Trophoblast cell (in vitro differentiated cells and primary cell): ENCODE data around the gene ARG1.

Experiments used
- DNase-seq, 2 donors: peaks; one replicate each; pipeline ENCODE4 v3.0.0-alpha.2; 2016
- H2AFZ ChIP-seq: 2 replicates; pipeline ENCODE4 v1.6.1; 2013; ENCODE audit warnings: low read length, moderate library complexity, mild to moderate bottlenecking; ENCODE audit not compliant: insufficient read depth, poor library complexity
- H2AK5ac ChIP-seq: 2 replicates; pipeline ENCODE4 v1.6.1; 2013; ENCODE audit warnings: mild to moderate bottlenecking, low read length
- H2BK120ac ChIP-seq: 2 replicates; pipeline ENCODE4 v1.6.1; 2013; ENCODE audit warnings: low read length, mild to moderate bottlenecking, moderate library complexity; ENCODE audit not compliant: insufficient read depth, poor library complexity
- H2BK12ac ChIP-seq: 2 replicates; pipeline ENCODE4 v1.6.1; 2013; ENCODE audit warnings: mild to moderate bottlenecking, low read length, moderate library complexity
- H2BK5ac ChIP-seq: 2 replicates; pipeline ENCODE4 v1.6.1; 2013; ENCODE audit warnings: low read length, low read depth, moderate library complexity, mild to moderate bottlenecking; ENCODE audit not compliant: poor library complexity
- H3K14ac ChIP-seq: 2 replicates; pipeline ENCODE4 v1.6.1; 2013; ENCODE audit warnings: mild to moderate bottlenecking, low read length
- H3K18ac ChIP-seq: 2 replicates; pipeline ENCODE4 v1.6.1; 2013; ENCODE audit warnings: mild to moderate bottlenecking, low read length
- H3K23ac ChIP-seq: 2 replicates; pipeline ENCODE4 v1.6.1; 2013; ENCODE audit warnings: low read length
- H3K27ac ChIP-seq: 2 replicates; pipeline ENCODE4 v1.5.1; 2013; ENCODE audit warnings: low read depth, mild to moderate bottlenecking, inconsistent platforms, low read length, moderate library complexity
- H3K27me3 ChIP-seq: 2 replicates; pipeline ENCODE4 v1.6.1; 2013; ENCODE audit warnings: inconsistent platforms, mild to moderate bottlenecking, low read length, moderate library complexity; ENCODE audit not compliant: insufficient read depth
- H3K36me3 ChIP-seq, 2 experiments: 1 replicate in 1 of 2; 2 replicates in 1 of 2; pipeline ENCODE4 v1.6.1; 2013; ENCODE audit warnings: low read length in 2 of 2, mild to moderate bottlenecking in 2 of 2, moderate library complexity in 1 of 2; ENCODE audit not compliant: insufficient read depth in 2 of 2, control insufficient read depth in 1 of 2
- H3K4ac ChIP-seq: 2 replicates; pipeline ENCODE4 v1.6.1; 2013; ENCODE audit warnings: low read depth, mild to moderate bottlenecking, low read length, moderate library complexity
- H3K4me1 ChIP-seq, 2 experiments: 1 replicate in 1 of 2; 2 replicates in 1 of 2; pipeline ENCODE4 v1.6.1; 2013; ENCODE audit warnings: low read length in 2 of 2, mild to moderate bottlenecking in 2 of 2, moderate library complexity in 1 of 2; ENCODE audit not compliant: insufficient read depth in 2 of 2, control insufficient read depth in 1 of 2
- H3K4me2 ChIP-seq: 2 replicates; pipeline ENCODE4 v1.6.1; 2013; ENCODE audit warnings: inconsistent platforms, mild to moderate bottlenecking, low read length, moderate library complexity
- H3K4me3 ChIP-seq: 2 replicates; pipeline ENCODE4 v1.5.1; 2013; ENCODE audit warnings: mild to moderate bottlenecking, low read depth, low read length, inconsistent platforms
- H3K79me1 ChIP-seq: one replicate; pipeline ENCODE4 v1.6.1; 2013; ENCODE audit warnings: low read length
- H3K79me2 ChIP-seq: 2 replicates; pipeline ENCODE4 v1.6.1; 2013; ENCODE audit warnings: low read length, mild to moderate bottlenecking; ENCODE audit not compliant: control insufficient read depth, insufficient read depth, poor library complexity
- H3K9ac ChIP-seq: 2 replicates; pipeline ENCODE4 v1.6.1; 2013; ENCODE audit warnings: mild to moderate bottlenecking, low read length
- H3K9me3 ChIP-seq: 2 replicates; pipeline ENCODE4 v1.6.1; 2013; ENCODE audit warnings: low read depth, mild to moderate bottlenecking, control low read depth, inconsistent platforms, low read length; ENCODE audit not compliant: insufficient read depth
- H4K12ac ChIP-seq: 2 replicates; pipeline ENCODE4 v1.6.1; 2013; ENCODE audit warnings: low read depth, mild to moderate bottlenecking, low read length, moderate library complexity
- H4K8ac ChIP-seq: 2 replicates; pipeline ENCODE4 v1.6.1; 2013; ENCODE audit warnings: low read depth, mild to moderate bottlenecking, low read length, moderate library complexity
- H4K91ac ChIP-seq: one replicate; pipeline ENCODE4 v1.6.1; 2013; ENCODE audit warnings: low read depth, mild to moderate bottlenecking, low read length, moderate library complexity
- WGBS: extraction: QIAGEN DNeasy Blood & Tissue Kit; methylation state at CpG from one replicate; pipeline ENCODE4 v1.1.7; 2013; ENCODE audit warnings: missing lambda C conversion rate; ENCODE audit not compliant: insufficient read length, insufficient coverage; ENCODE audit errors: extremely low coverage; 5-methylcytosine and 5-hydroxymethylcytosine counted together

ARG1 gene

DNA sequence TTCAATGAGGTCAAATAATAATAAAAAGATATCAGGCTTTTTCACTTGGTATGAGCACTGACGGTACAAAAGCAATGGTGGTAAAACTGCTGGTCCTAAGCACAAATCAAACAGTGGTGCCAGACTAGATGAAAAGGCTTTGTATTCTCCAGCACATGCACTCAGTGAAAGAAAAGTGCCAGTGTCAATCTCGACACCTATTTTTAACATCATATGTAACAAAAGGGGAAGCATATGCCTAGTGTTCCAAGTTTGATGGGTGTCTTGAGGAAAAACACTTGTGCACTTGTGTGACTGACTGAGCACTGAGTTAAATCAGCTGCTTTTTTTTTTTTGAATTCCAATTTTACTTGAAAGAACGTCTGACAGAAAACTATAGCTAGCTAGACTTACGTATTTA, 27.7 kb downstream of the ARG1 start:
- DNase-seq: no peak
- no peaks in the 10 kb centered on the region for H3K79me2 ChIP-seq
- H3K14ac ChIP-seq: no peak overlapping the region
- no peak overlapping the region for H4K8ac ChIP-seq
- no peak overlapping the region for H2AK5ac ChIP-seq
- H3K9ac ChIP-seq: no peak overlapping the region
- H4K91ac ChIP-seq: no peak overlapping the region
- H4K12ac ChIP-seq: no peak overlapping the region
- no peak overlapping the region for H3K4me3 ChIP-seq
- no peak overlapping the region for H2BK12ac ChIP-seq
- H2BK5ac ChIP-seq: no peak overlapping the region
- no peak overlapping the region for H3K23ac ChIP-seq
- H3K4me1 ChIP-seq: no peaks in the 10 kb centered on the region
- WGBS: no CpG with 5 or more reads among the region's 4 CpGs
- H3K27ac ChIP-seq: no peak overlapping the region
- no peak overlapping the region for H3K18ac ChIP-seq
- no peaks in the 10 kb centered on the region for H3K9me3 ChIP-seq
- H2AFZ ChIP-seq: no peak overlapping the region
- no peaks in the 10 kb centered on the region for H3K27me3 ChIP-seq
- peaks cover 11 to 19% of the 10 kb centered on the region in 2 experiments for H3K36me3 ChIP-seq
- H3K4me2 ChIP-seq: no peak overlapping the region
- no peak overlapping the region for H3K4ac ChIP-seq
- no peaks in the 10 kb centered on the region for H3K79me1 ChIP-seq
- H2BK120ac ChIP-seq: no peak overlapping the region

DNA sequence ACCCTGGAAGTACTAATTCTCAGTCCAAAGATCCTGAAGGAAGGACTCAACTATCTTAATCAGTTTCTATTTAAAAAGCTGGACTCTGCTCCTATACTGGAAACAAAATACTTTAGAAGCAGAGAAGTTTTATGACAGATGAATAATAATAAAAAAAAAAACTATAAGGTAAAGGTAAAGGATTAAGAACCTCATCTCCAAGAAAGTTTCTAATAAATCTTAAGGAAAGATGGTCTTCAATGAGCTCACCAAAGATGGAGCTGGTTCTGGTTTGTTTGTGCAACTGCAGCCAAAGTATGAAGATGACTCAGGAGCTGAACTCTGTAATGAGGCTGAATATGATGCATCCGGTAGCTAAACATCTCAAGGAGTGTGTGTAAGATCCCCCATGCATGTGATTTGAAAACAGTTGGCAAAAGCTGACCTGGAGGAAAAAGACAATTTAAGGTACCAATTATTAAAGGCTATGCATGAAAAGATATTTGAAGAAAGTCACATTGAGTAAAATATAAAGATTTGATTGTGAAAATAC, 29.8 kb downstream of the ARG1 start:
- H3K9me3 ChIP-seq: no peaks in the 10 kb centered on the region
- no peak overlapping the region for H3K23ac ChIP-seq
- H3K27me3 ChIP-seq: no peaks in the 10 kb centered on the region
- H3K9ac ChIP-seq: no peak overlapping the region
- no peak overlapping the region for H2BK12ac ChIP-seq
- WGBS: no CpG with 5 or more reads among the region's 1 CpG
- no peak overlapping the region for H3K4ac ChIP-seq
- no peak overlapping the region for H4K8ac ChIP-seq
- no peak overlapping the region for H3K4me3 ChIP-seq
- no peaks in the 10 kb centered on the region for H3K4me1 ChIP-seq
- H3K4me2 ChIP-seq: no peak overlapping the region
- H3K27ac ChIP-seq: no peak overlapping the region
- no peaks in the 10 kb centered on the region for H3K79me2 ChIP-seq
- no peak overlapping the region for H3K14ac ChIP-seq
- peaks cover 7 to 20% of the 10 kb centered on the region in 2 experiments for H3K36me3 ChIP-seq
- no peak overlapping the region for H2BK120ac ChIP-seq
- no peak overlapping the region for H4K12ac ChIP-seq
- peak; percentile 11 to 46 for DNase-seq
- H2AK5ac ChIP-seq: no peak overlapping the region
- H2AFZ ChIP-seq: no peak overlapping the region
- no peak overlapping the region for H2BK5ac ChIP-seq
- no peak overlapping the region for H4K91ac ChIP-seq
- H3K79me1 ChIP-seq: no peaks in the 10 kb centered on the region
- no peak overlapping the region for H3K18ac ChIP-seq

DNA sequence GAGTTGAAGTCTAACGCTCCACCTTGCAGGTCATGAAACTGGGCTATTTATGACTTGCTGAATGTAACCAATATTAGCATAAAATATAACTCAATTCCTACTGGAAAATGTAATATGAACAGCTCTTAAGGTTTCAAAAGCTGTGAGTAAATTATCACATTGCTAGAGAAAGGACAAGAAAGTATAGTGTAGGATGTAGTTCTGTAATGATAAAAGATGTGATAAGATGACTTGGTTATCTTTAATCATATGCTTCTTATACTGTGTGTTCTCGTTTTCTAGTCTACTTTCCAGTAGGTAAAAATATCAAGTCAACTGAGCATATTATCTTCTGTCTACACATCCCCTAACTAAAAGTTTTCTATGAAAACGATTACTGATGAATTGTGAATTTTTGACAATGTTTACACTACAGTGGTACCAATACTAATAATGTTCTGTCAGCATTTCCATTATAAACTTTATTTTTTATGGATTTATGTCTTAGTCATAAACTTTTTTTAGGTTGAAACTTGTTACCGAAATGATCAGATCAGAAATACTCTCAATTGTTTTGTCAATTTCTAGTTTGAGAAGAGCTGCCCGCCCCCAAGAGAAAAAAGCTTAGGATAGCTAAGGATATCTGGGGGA, 40.4 kb downstream of the ARG1 start:
- no peak overlapping the region for H2BK12ac ChIP-seq
- H3K4me1 ChIP-seq: no peaks in the 10 kb centered on the region
- peaks cover 7 to 14% of the 10 kb centered on the region in 2 experiments for H3K36me3 ChIP-seq
- no peaks in the 10 kb centered on the region for H3K79me2 ChIP-seq
- no peaks in the 10 kb centered on the region for H3K27me3 ChIP-seq
- no peak overlapping the region for H2BK5ac ChIP-seq
- H3K27ac ChIP-seq: no peak overlapping the region
- no peak overlapping the region for H3K4me3 ChIP-seq
- H3K4me2 ChIP-seq: no peak overlapping the region
- no peak overlapping the region for H2AFZ ChIP-seq
- H3K9ac ChIP-seq: no peak overlapping the region
- no peak overlapping the region for H3K18ac ChIP-seq
- no CpG with 5 or more reads among the region's 5 CpGs for WGBS
- no peak for DNase-seq
- no peak overlapping the region for H3K23ac ChIP-seq
- H4K91ac ChIP-seq: no peak overlapping the region
- H3K79me1 ChIP-seq: no peaks in the 10 kb centered on the region
- H2AK5ac ChIP-seq: no peak overlapping the region
- H4K12ac ChIP-seq: no peak overlapping the region
- no peak overlapping the region for H3K14ac ChIP-seq
- no peak overlapping the region for H3K4ac ChIP-seq
- H2BK120ac ChIP-seq: no peak overlapping the region
- H3K9me3 ChIP-seq: no peaks in the 10 kb centered on the region
- H4K8ac ChIP-seq: no peak overlapping the region

DNA sequence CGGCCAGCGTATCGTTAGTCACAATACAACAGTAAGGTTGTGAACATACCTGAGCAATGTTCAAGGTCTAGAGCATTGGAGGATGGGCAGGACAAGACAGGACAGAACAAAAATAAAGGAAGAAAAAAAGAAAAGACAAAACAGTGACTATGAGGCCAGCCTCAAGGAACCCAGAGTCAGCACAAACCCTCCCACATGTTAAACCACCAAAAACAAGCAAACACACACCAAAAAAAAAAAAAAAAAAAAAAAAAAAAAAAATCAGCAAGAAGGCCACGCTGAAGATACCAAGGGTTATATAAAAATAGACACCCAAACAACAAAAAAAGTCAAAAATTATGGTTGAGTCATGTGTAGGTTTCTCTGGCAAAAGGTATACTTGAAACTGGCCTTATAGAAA, 42.2 kb downstream of the ARG1 start:
- no peak overlapping the region for H3K4ac ChIP-seq
- no peak for DNase-seq
- H3K4me1 ChIP-seq: no peaks in the 10 kb centered on the region
- H3K9me3 ChIP-seq: no peaks in the 10 kb centered on the region
- no peak overlapping the region for H3K23ac ChIP-seq
- no peaks in the 10 kb centered on the region for H3K79me2 ChIP-seq
- H3K36me3 ChIP-seq: peaks cover 5 to 12% of the 10 kb centered on the region in 2 experiments
- no peaks in the 10 kb centered on the region for H3K79me1 ChIP-seq
- H3K27me3 ChIP-seq: no peaks in the 10 kb centered on the region
- no peak overlapping the region for H2AFZ ChIP-seq
- no peak overlapping the region for H4K8ac ChIP-seq
- H3K4me3 ChIP-seq: no peak overlapping the region
- H4K91ac ChIP-seq: no peak overlapping the region
- H2AK5ac ChIP-seq: no peak overlapping the region
- H3K9ac ChIP-seq: no peak overlapping the region
- H3K27ac ChIP-seq: no peak overlapping the region
- H3K4me2 ChIP-seq: no peak overlapping the region
- H2BK120ac ChIP-seq: no peak overlapping the region
- no peak overlapping the region for H3K18ac ChIP-seq
- H3K14ac ChIP-seq: no peak overlapping the region
- H2BK5ac ChIP-seq: no peak overlapping the region
- WGBS: no CpG with 5 or more reads among the region's 4 CpGs
- no peak overlapping the region for H2BK12ac ChIP-seq
- no peak overlapping the region for H4K12ac ChIP-seq
